GM19372 (cell line): ENCODE measurements around the gene CDH20.
A peak's percentile ranks its signal among the peaks of the same experiment; 100 is the strongest.
"Not testable (repeated sequence)": the region's sequence is repeated elsewhere in the genome, so short reads cannot be mapped to it uniquely, and the experiment has no call there.

Experiments
- ATAC-seq: cut with Tn5 transposase; IDR thresholded peaks from one replicate; pipeline ENCODE4 v1.9.1; 2021; ENCODE audit warnings: mild to moderate bottlenecking, low read depth, moderate library complexity; ENCODE audit not compliant: unreplicated experiment

Gene CDH20

GRCh38 chr18:61340148-61340547 lies 6.9 kb downstream of the CDH20 start:
- ATAC-seq = no peak

GRCh38 chr18:61348230-61348629 lies 15.0 kb downstream of the CDH20 start:
- no peak for ATAC-seq

DNA sequence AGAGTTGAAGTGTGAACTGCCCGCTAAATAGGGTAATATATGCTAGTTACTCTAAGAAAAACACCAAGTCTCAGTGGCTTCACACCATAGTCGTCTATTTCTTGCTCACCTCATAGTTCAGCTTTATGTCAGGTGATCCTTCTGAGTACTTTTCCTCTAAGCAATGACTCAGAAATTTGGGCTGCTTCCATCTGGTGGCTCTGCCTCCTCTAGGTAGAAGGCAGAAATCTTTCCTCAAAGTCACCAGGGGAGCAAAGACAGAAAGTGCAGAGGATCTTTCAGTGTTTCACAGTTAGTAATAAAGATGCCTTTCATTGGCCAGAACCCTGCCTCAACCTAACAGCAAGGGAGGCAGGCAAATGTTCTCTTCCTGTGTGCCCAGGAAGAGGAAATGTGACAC lies 17.3 kb downstream of the CDH20 start:
- no peak for ATAC-seq

DNA sequence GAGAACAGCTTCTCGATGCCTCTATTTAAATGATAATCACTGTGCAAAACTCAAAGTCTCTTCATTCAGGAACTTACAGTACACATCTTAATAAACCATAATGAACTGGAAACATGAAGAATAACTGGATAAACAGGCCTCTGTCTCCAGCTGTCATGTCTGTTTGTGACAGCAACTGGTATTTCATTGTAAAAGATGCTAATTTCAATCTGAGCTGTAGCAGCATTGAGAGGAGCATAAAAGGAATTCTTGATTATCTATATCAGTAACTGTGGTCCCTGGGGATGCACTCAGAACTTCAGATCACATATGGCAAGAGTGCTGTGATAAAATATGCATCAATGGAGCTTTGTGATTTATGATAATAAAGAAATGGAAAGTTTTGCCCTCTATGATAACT lies 18.8 kb downstream of the CDH20 start:
- no peak for ATAC-seq

DNA sequence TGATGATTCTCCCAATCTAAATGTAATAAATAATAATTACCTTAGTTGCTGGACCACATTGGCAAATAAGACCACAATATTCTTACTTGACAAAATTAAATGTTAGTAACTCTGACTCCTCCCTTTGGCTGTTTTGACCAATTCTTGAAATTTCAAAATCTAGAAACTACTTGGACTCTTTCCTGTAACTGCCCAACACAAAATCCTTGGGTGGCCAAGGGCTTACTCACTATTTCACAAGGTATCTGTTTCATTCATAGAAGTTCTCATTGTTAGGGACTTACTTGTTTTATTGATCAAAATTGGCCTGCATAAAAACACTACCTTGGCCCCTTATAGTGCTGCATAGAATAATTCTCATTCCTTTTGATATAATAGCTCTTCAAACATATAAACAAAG lies 19.4 kb downstream of the CDH20 start:
- ATAC-seq = no peak

- peak; percentile 90 for ATAC-seq
Observed at GRCh38 chr18:61360404-61361383, 27.5 kb downstream of the CDH20 start.

- no peak for ATAC-seq
Observed at GRCh38 chr18:61362511-61362910, 29.3 kb downstream of the CDH20 start.

- ATAC-seq = no peak
Observed at GRCh38 chr18:61364953-61365352, 31.7 kb downstream of the CDH20 start.

GRCh38 chr18:61368001-61368400 lies 34.8 kb downstream of the CDH20 start:
- no peak for ATAC-seq

- ATAC-seq = not testable (repeated sequence)
Observed at GRCh38 chr18:61369671-61370070, 36.4 kb downstream of the CDH20 start.

DNA sequence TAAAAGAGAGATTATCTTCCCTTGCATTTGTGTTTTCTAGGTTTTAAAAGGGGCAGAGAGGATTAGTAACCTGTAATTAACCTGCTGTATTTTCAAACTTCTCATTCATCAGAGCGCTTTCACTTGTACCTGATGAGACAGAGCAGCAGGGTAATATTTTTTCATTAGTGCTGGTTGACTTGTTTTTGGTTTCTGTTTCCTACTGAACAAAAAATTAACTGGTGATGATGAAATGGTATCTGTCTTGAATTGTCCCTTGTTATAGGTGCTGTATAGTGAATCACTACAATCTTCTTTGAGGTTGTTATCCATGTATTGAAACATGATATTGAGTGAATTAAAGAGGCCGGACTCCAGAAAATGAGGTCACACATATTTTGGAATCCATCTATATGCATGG lies 37.9 kb downstream of the CDH20 start:
- no peak for ATAC-seq

- ATAC-seq = no peak
Observed at GRCh38 chr18:61379827-61380226, 46.6 kb downstream of the CDH20 start.

GRCh38 chr18:61388010-61388409 lies 54.8 kb downstream of the CDH20 start:
- ATAC-seq = no peak

GRCh38 chr18:61394983-61395382 lies 61.8 kb downstream of the CDH20 start:
- ATAC-seq = no peak

- ATAC-seq = no peak
Observed at GRCh38 chr18:61397222-61397621, 64.0 kb downstream of the CDH20 start.

DNA sequence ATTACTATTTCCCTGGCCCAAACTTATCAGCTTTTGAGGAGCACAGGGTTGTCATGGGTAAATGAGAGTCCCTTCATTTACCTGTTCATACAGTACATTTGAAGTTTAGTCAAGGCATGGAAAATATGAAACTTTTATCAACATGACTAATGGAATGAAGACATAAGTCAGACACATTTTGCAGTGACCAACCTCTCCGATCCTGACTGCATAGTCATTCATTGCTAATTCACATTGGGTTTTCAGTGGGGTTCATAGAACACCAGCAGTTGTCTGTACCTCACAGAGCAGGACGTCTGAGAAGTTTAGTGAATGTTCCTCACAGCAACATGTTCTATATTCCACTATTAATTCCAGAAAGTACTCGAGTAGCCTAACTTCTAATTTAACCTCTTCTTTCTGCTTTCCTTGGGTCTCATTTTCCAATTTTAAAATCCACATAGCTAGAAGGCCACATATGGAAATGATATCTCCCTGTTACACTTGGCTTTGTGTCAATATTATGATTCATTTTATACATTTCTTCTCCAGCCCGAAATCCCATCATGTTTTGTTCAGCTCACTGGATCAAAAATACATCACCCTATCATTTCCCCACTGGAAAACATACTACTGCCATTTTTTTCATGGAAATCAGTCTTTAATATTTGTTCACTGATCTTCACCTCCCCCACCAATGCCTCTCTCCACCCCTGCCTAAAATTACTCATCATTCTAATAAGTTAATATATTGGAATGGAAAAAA lies 65.9 kb downstream of the CDH20 start:
- no peak for ATAC-seq

DNA sequence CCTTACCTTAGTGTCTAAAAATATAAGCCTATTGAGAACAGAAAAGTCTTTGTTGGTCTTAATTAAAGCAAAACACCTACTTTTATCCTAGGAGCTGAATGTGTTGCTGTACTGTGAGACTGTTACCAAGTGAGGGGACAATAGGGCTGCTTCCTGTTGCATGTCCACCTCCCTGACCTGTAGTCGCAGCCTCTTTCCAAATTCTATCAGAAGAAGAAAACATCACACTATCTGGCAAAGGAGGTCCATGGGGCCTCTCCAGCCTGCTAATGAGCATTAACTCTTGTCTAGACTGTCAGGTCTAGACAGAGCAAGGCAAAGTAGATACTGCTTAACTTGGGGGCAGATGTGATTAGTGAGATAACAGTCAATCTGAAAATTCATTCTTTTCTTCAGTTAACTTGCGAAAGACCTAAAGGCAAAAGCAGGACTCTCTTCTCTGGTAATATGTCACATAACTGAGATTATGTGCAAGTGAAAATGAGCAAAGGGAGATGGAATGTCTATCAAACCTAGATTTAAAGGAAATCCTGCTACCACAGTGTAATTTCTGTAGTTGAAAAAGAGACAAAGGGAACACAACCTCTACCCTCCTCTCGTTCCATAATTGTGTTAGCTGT lies 66.9 kb downstream of the CDH20 start:
- ATAC-seq = no peak

GRCh38 chr18:61400716-61401115 lies 67.5 kb downstream of the CDH20 start:
- ATAC-seq = no peak

DNA sequence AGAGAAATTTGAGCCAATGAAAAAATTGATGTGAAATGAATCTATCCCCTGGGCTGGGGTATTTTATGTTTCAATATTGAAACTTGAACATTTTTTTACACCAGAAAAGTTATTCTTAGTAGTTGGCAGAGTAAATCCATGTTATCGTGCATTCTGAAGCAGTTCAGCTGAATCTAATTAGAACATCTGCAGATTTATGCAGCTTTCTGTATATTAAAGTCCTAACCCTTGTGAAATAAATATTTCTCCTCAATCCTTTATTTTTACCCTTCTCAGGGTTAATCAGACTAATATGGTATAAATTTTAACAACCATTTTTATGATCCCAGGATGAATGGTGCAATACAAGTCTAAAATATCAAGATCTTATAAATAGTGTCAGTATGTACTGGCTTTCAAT lies 69.5 kb downstream of the CDH20 start:
- no peak for ATAC-seq

GRCh38 chr18:61413396-61413795 lies 80.2 kb downstream of the CDH20 start:
- no peak for ATAC-seq

GRCh38 chr18:61414086-61414485 lies 80.9 kb downstream of the CDH20 start:
- ATAC-seq = no peak
